Stimulated activated naive B cell treated with anti-CD40 and anti-IgM and Interleukin-4, amounts not matched to agents 10 μg/mL and 1 μg/mL and 100 μg/mL, for 72 hours (primary cell): ENCODE results near the gene NDUFA13.

Source experiments
- ATAC-seq, 2 donors: fragments of 150-1000 bp; cut with Tn5 transposase; replicated peaks; 2 replicates each; pipeline ENCODE4 v1.10.0; 2021; ENCODE audit warnings: moderate library complexity in 1 of 2
- DNase-seq: peaks from one replicate; pipeline ENCODE4 v3.0.0; 2021
- H3K27ac Mint-ChIP-seq: one replicate; pipeline ENCODE4 v1.8.0; 2022; ENCODE audit warnings: mild to moderate bottlenecking, mixed read lengths
- H3K27me3 Mint-ChIP-seq, 2 donors: one replicate each; pipeline ENCODE4 v1.8.0; 2022; ENCODE audit warnings: mixed read lengths in 2 of 2
- H3K36me3 Mint-ChIP-seq, 2 donors: one replicate each; pipeline ENCODE4 v1.8.0; 2022; ENCODE audit warnings: mixed read lengths in 2 of 2, mild to moderate bottlenecking in 1 of 2
- H3K4me1 Mint-ChIP-seq, 2 donors: one replicate each; pipeline ENCODE4 v1.8.0; 2022; ENCODE audit warnings: mixed read lengths in 2 of 2, mild to moderate bottlenecking in 1 of 2
- H3K4me3 Mint-ChIP-seq, 2 donors: one replicate each; pipeline ENCODE4 v1.8.0; 2022; ENCODE audit warnings: mild to moderate bottlenecking in 2 of 2, mixed read lengths in 2 of 2, moderate library complexity in 1 of 2
- H3K9me3 Mint-ChIP-seq, 2 donors: one replicate each; pipeline ENCODE4 v1.8.0; 2022; ENCODE audit warnings: mixed read lengths in 2 of 2, mild to moderate bottlenecking in 1 of 2

Gene NDUFA13

GRCh38 chr19:19566306-19566705 is 50.3 kb downstream of the NDUFA13 start:
- H3K4me1 Mint-ChIP-seq: no peaks in the 10 kb centered on the region
- no peak overlapping the region for H3K27ac Mint-ChIP-seq
- H3K9me3 Mint-ChIP-seq: no peaks in the 10 kb centered on the region
- no peaks in the 10 kb centered on the region for H3K27me3 Mint-ChIP-seq
- ATAC-seq (peak in 1 of 2 donors; percentile 10), DNase-seq (no peak)
- H3K36me3 Mint-ChIP-seq: peaks cover 9 to 40% of the 10 kb centered on the region in 2 donors
- H3K4me3 Mint-ChIP-seq: no peak overlapping the region

- no peak overlapping the region for H3K27ac Mint-ChIP-seq
- H3K4me1 Mint-ChIP-seq: no peaks in the 10 kb centered on the region
- peaks cover 7 to 35% of the 10 kb centered on the region in 2 donors for H3K36me3 Mint-ChIP-seq
- H3K4me3 Mint-ChIP-seq: no peak overlapping the region
- ATAC-seq (no peak), DNase-seq (no peak)
- no peaks in the 10 kb centered on the region for H3K27me3 Mint-ChIP-seq
- H3K9me3 Mint-ChIP-seq: no peaks in the 10 kb centered on the region
Observed at GRCh38 chr19:19567391-19567790, 51.4 kb downstream of the NDUFA13 start.

DNA sequence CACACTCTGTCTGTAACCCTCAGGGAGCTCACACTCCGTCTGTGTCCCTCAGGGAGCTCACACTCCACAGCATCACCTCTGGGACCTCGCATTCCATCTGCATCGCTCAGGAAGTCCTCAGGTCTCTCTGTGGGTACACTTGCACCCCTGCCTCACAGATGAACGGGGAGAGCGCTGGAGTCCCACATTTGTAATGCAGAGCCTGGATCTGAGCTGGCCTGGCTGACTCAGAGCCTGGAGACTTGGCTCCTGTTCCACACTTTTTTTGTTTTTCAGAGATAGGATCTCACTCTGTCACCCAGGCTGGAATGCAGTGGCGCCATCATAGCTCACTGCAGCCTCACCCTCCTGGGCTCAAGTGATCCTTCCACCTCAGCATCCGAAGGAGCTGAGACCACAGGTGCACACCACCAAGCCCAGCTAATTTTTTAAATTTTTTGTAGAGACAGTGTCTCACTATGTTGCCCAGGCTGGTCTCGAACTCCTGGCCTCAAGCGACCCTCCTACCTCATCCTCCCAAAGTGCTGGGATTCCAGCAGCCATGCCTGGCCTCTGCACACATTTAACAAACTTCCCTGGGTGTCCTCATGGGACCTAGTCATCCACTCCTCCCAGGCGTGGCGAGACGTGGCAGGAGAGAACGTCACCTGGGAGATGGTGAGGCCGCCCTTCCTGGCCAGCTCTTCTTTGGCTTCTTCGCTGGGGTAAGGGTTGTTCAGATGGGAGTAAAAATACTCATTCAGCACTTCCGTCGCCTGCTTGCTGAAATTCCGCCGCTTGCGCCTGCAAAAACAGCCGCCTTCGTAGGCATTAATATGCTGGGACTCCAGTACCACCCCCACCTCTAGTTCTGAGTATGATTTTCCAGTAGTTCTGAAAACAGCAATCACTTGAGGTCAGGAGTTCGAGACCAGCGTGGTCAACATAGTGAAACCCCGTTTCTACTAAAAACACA is 53.1 kb downstream of the NDUFA13 start:
- Mint-ChIP-seq H3K9me3 (no peaks in the 10 kb centered on the region), H3K27me3 (no peaks in the 10 kb centered on the region)

DNA sequence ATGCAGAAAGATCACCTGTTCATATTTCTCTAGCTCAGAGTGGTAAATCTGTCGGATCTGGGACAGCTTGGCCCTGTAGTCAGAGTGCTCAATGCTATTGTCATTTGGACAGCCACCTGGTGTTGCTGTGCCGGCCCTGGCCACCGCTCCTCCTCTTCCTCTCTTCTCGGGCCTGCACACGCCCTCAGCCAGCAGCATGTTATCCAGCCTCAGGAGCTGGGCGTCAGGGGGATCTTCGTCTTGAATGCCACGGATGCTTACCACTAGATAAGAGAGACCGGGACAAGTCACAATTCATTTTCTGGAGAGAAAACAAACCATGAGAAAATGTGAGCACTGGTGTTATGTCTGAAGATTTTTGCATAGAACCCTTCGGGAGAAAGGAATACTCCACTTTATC is 54.5 kb downstream of the NDUFA13 start:
- H3K4me1 Mint-ChIP-seq: no peaks in the 10 kb centered on the region
- ATAC-seq (no peak), DNase-seq (no peak)
- H3K27me3 Mint-ChIP-seq: no peaks in the 10 kb centered on the region
- H3K27ac Mint-ChIP-seq: no peak overlapping the region
- H3K36me3 Mint-ChIP-seq: peaks cover 4 to 22% of the 10 kb centered on the region in 2 donors
- H3K4me3 Mint-ChIP-seq: no peak overlapping the region
- H3K9me3 Mint-ChIP-seq: no peaks in the 10 kb centered on the region

More for the DNA sequence above, 53.1 kb downstream of the NDUFA13 start:
- H3K36me3 Mint-ChIP-seq: peaks cover 4 to 34% of the 10 kb centered on the region in 2 donors
- no peak for DNase-seq
- no peak for ATAC-seq
- no peaks in the 10 kb centered on the region for H3K4me1 Mint-ChIP-seq
- no peak overlapping the region for H3K4me3 Mint-ChIP-seq
- H3K27ac Mint-ChIP-seq: peak overlapping the region; percentile 3

DNA sequence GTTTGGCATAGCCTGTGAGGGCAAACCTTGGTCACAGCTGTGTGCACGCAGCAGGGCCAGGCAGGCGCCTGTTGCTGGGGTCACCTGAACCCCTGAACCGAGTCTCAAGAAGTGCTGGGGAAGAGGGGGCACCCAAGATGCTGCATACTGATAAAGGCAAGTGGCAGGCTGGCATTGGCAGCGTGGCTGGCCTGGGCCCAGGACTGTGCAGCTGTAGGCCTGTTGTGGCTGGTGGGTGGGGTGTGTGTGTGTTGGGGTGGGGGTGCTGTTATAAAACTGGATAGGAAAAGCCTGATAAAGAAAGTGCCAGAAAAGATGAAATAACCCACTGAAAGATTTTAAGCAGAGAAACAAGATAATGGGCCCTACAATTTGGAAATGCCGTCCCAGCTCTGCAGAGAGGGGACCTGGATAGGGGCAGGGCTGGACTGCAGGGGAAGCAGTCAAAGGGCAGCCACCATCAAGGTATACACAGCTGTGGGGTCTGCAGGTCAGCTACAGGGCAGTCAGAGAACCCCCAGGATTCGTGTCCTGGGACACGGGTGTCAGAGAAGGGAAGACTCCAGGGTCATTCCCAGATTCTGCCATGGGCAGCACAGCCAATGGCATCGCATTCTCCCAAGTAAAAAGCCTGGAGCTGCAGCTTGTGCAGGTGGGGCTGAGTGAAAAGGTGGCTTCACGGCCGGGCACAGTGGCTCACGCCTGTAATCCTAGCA is 55.2 kb downstream of the NDUFA13 start:
- no peak for ATAC-seq
- no peak overlapping the region for H3K4me3 Mint-ChIP-seq
- H3K9me3 Mint-ChIP-seq: no peaks in the 10 kb centered on the region
- no peaks in the 10 kb centered on the region for H3K27me3 Mint-ChIP-seq
- H3K36me3 Mint-ChIP-seq: peaks cover 4 to 22% of the 10 kb centered on the region in 2 donors
- DNase-seq: no peak
- no peak overlapping the region for H3K27ac Mint-ChIP-seq
- H3K4me1 Mint-ChIP-seq: no peaks in the 10 kb centered on the region

GRCh38 chr19:19575411-19575810 is 59.4 kb downstream of the NDUFA13 start:
- no peak for ATAC-seq
- H3K27me3 Mint-ChIP-seq: no peaks in the 10 kb centered on the region
- no peaks in the 10 kb centered on the region for H3K9me3 Mint-ChIP-seq
- no peak overlapping the region for H3K4me3 Mint-ChIP-seq
- H3K27ac Mint-ChIP-seq: no peak overlapping the region
- peaks cover 0 to 4% of the 10 kb centered on the region in 2 donors for H3K36me3 Mint-ChIP-seq
- no peaks in the 10 kb centered on the region for H3K4me1 Mint-ChIP-seq
- no peak for DNase-seq
